HCT116 (cell line): ENCODE data around the gene ART5. TPM values are rescaled to one million over a fixed set of nuclear protein-coding genes. Genes with fewer than 3 reads are reported as not detected.

Experiments
- ATAC-seq: fragments of 200-7000 bp; cut with Tn5 transposase; 2 replicates; pipeline ENCODE4 v1.9.1; 2020; ENCODE audit warnings: mild to moderate bottlenecking, moderate library complexity
- BruUV-seq: library from RNA; stranded (reverse); fragments of 400-500 nt; replicated peaks from 2 replicates; lab custom pipeline; 2021; lab: Mats Ljungman, UMichigan
- CTCF ChIA-PET: fragments of 300-600 bp; sonication (Branson Sonifier 250); formaldehyde crosslinking; loops from one replicate; lab custom pipeline; 2021; ENCODE audit warnings: antibody characterized with exemption; lab: Charles Lee
- POLR2A ChIA-PET: fragments of 300-600, 350-600 bp; sonication (Branson Sonifier 250); formaldehyde crosslinking; loops from one replicate; lab custom pipeline; 2021; ENCODE audit warnings: antibody characterized with exemption; lab: Charles Lee
- RAD21 ChIA-PET, 2 experiments: fragments of 300-600 bp; sonication (Branson Sonifier 250); formaldehyde crosslinking; loops; one replicate each; lab custom pipeline; 2023; ENCODE audit warnings: low total read pairs in 2 of 2; ENCODE audit not compliant: uncharacterized antibody in 2 of 2, unreplicated experiment in 2 of 2, low non-redundant PET in 1 of 2; lab: Charles Lee
- DNase-seq: peaks from one replicate; pipeline ENCODE4 v3.0.0-alpha.2; 2010; ENCODE audit warnings: low read depth, low spot score
- H2AFZ ChIP-seq: fragments of 200-600 bp; shearing (Covaris generic), sonication (generic); 2 replicates; pipeline ENCODE4 v1.6.1; 2017; ENCODE audit warnings: low read depth, mixed run types, mixed read lengths, antibody characterized with exemption, low read length; ENCODE audit not compliant: poor library complexity, severe bottlenecking
- H3K27ac ChIP-seq: 2 replicates; pipeline ENCODE4 v1.5.1; 2012; ENCODE audit warnings: low read depth, low read length
- H3K27me3 ChIP-seq: fragments of 200-600 bp; sonication (generic); 2 replicates; pipeline ENCODE4 v1.6.1; 2016; ENCODE audit warnings: mixed run types, low read length, mixed read lengths; ENCODE audit not compliant: insufficient read depth
- H3K36me3 ChIP-seq, 2 experiments: fragments of 200-500 bp in 1 of 2; fragments of 200-600 bp in 1 of 2; sonication (Bioruptor generic) in 1 of 2; sonication (generic) in 1 of 2; 2 replicates each; pipeline versions ENCODE4 v1.5.1 to v1.6.1; 2014 to 2016; ENCODE audit warnings: low read length in 2 of 2, inconsistent platforms in 1 of 2, mixed read lengths in 1 of 2, mixed run types in 1 of 2; ENCODE audit not compliant: insufficient read depth in 2 of 2, control insufficient read depth in 1 of 2
- H3K4me1 ChIP-seq, 2 experiments: fragments of 200-600 bp in 1 of 2; sonication (generic) in 1 of 2; 2 replicates each; pipeline versions ENCODE4 v1.5.1 to v1.6.1; 2012 to 2017; ENCODE audit warnings: low read length in 2 of 2, inconsistent platforms in 1 of 2, mild to moderate bottlenecking in 1 of 2, mixed read lengths in 1 of 2, mixed run types in 1 of 2, moderate library complexity in 1 of 2; ENCODE audit not compliant: insufficient read depth in 2 of 2, control insufficient read depth in 1 of 2
- H3K4me2 ChIP-seq: fragments of 200-600 bp; sonication (generic); 2 replicates; pipeline ENCODE4 v1.6.1; 2017; ENCODE audit warnings: mixed run types, low read length, mixed read lengths
- H3K4me3 ChIP-seq, 2 experiments: fragments of 200-600 bp in 1 of 2; sonication (generic) in 1 of 2; replicated peaks in 1 of 2; 2 replicates each; pipeline ENCODE4 v1.5.1; 2011 to 2016; ENCODE audit warnings: low read length in 2 of 2, control low read depth in 1 of 2, low read depth in 1 of 2, mild to moderate bottlenecking in 1 of 2, mixed read lengths in 1 of 2, mixed run types in 1 of 2
- H3K79me2 ChIP-seq: fragments of 200-600 bp; sonication (generic); 2 replicates; pipeline ENCODE4 v1.6.1; 2017; ENCODE audit warnings: mild to moderate bottlenecking, mixed run types, low read length, moderate library complexity, mixed read lengths; ENCODE audit not compliant: insufficient read depth
- H3K9ac ChIP-seq: fragments of 200-600 bp; sonication (generic); 2 replicates; pipeline ENCODE4 v1.6.1; 2016; ENCODE audit warnings: low read length, mixed read lengths
- H3K9me2 ChIP-seq: fragments of 200-600 bp; sonication (generic), shearing (Covaris generic); 2 replicates; pipeline ENCODE4 v1.6.1; 2017; ENCODE audit warnings: mixed run types, mild to moderate bottlenecking, moderate library complexity; ENCODE audit not compliant: insufficient read depth
- H3K9me3 ChIP-seq, 2 experiments: fragments of 200-500 bp in 1 of 2; fragments of 200-600 bp in 1 of 2; sonication (Bioruptor generic) in 1 of 2; sonication (generic) in 1 of 2; 2 replicates each; pipeline ENCODE4 v1.6.1; 2014 to 2017; ENCODE audit warnings: low read length in 2 of 2, mixed read lengths in 2 of 2, inconsistent platforms in 1 of 2, low read depth in 1 of 2, mild to moderate bottlenecking in 1 of 2, mixed run types in 1 of 2, moderate library complexity in 1 of 2; ENCODE audit not compliant: control insufficient read depth in 1 of 2, insufficient read depth in 1 of 2
- H4K20me1 ChIP-seq: fragments of 200-600 bp; sonication (generic), shearing (Covaris generic); 2 replicates; pipeline ENCODE4 v1.6.1; 2017; ENCODE audit warnings: mixed run types, mild to moderate bottlenecking, moderate library complexity; ENCODE audit not compliant: insufficient read depth
- EGR1 ChIP-seq: IDR thresholded peaks from 2 replicates; pipeline ENCODE4 v1.6.1; 2012; ENCODE audit warnings: low read depth
- ELF1 ChIP-seq: IDR thresholded peaks from 2 replicates; pipeline ENCODE4 v1.6.1; 2012; ENCODE audit warnings: low read depth, borderline replicate concordance
- EZH2 ChIP-seq: fragments of 200-600 bp; sonication (generic); IDR thresholded peaks from 2 replicates; pipeline ENCODE4 v1.6.1; 2017; ENCODE audit warnings: antibody characterized with exemption, mixed run types
- EZH2phosphoT487 ChIP-seq: fragments of 200-600 bp; IDR thresholded peaks from 2 replicates; pipeline ENCODE4 v1.6.1; 2018; ENCODE audit warnings: antibody characterized with exemption, borderline replicate concordance
- FOSL1 ChIP-seq: IDR thresholded peaks from 2 replicates; pipeline ENCODE4 v1.6.1; 2012; ENCODE audit warnings: low read depth
- JUND ChIP-seq: IDR thresholded peaks from 2 replicates; pipeline ENCODE4 v1.6.1; 2012
- POLR2A ChIP-seq: IDR thresholded peaks from 2 replicates; pipeline ENCODE4 v1.7.0; 2011; ENCODE audit warnings: borderline replicate concordance; ENCODE audit not compliant: insufficient read depth, insufficient read length; ENCODE audit errors: extremely low read depth
- POLR2AphosphoS5 ChIP-seq: IDR thresholded peaks from 2 replicates; pipeline ENCODE4 v1.6.1; 2011; ENCODE audit warnings: mild to moderate bottlenecking, low read depth, low read length, moderate library complexity
- RAD21 ChIP-seq: IDR thresholded peaks from 2 replicates; pipeline ENCODE4 v1.6.1; 2012; ENCODE audit warnings: low read depth, mild to moderate bottlenecking
- SIN3A ChIP-seq: IDR thresholded peaks from 2 replicates; pipeline ENCODE4 v1.6.1; 2012; ENCODE audit warnings: low read depth
- SP1 ChIP-seq: IDR thresholded peaks from 2 replicates; pipeline ENCODE4 v1.6.1; 2012; ENCODE audit warnings: low read depth
- TCF7L2 ChIP-seq: IDR thresholded peaks from 2 replicates; pipeline ENCODE4 v1.7.0; 2011; ENCODE audit warnings: borderline replicate concordance, inconsistent platforms; ENCODE audit not compliant: insufficient read depth, insufficient read length; ENCODE audit errors: extremely low read depth
- ZFX ChIP-seq: fragments of 450-650 bp; IDR thresholded peaks from 2 replicates; pipeline ENCODE4 v1.6.1; 2017
- ZNF274 ChIP-seq: fragments of 200-500 bp; sonication (Bioruptor generic); IDR thresholded peaks from 2 replicates; pipeline ENCODE4 v1.6.1; 2014; ENCODE audit warnings: mild to moderate bottlenecking, low read depth, low read length, inconsistent platforms
- intact Hi-C: fragments of 100-400 bp; cut with micrococcal nuclease; formaldehyde crosslinking; loops from 2 replicates; pipeline ENCODE4 v1.10.0; 2022
- total RNA-seq: library from RNA; stranded (reverse); gene quantifications from one replicate; pipeline ENCODE4 v1.2.1, GENCODE V29; 2021; ENCODE audit not compliant: unreplicated experiment
- TF ChIP-seq, protein P1 (sequence below): IDR thresholded peaks from 2 replicates; pipeline ENCODE4 v1.6.1; 2012; ENCODE audit warnings: low read depth
- TF ChIP-seq, protein P2 (sequence below): IDR thresholded peaks from 2 replicates; pipeline ENCODE4 v1.6.1; 2012
- TF ChIP-seq, protein P3 (sequence below), 3 experiments: fragments of 200-600 bp in 1 of 3; sonication (generic) in 1 of 3; IDR thresholded peaks in 2 of 3; conservative IDR thresholded peaks in 1 of 3; 2 replicates each; pipeline ENCODE4 v1.5.1; 2012 to 2017; ENCODE audit warnings: low read depth in 2 of 3, low read length in 2 of 3, antibody characterized with exemption in 1 of 3, borderline replicate concordance in 1 of 3, control low read depth in 1 of 3, mild to moderate bottlenecking in 1 of 3, mixed read lengths in 1 of 3, mixed run types in 1 of 3, moderate library complexity in 1 of 3; ENCODE audit not compliant: insufficient read depth in 1 of 3

The ART5 gene
- total RNA-seq, 1 experiment from 2014 or later: 5.6 TPM

DNA sequence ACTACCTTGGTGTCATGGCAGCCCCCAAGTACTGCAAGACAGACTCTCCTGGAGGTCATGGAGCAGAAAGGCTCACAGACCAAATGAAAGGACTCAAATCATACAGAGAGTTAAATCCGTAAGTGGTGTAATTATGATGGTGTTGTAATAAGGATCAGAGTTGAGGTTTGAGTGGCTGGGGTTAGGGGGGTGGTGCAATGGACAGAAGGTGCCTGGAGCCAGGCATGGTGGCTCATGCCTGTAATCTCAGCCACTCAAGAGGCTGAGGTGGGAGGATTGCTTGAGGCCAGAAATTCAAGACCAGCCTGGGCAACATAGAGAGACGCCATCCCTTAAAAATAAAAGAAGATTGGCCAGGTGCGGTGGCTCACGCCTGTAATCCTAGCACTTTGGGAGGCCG is 18.7 kb downstream of the ART5 start:
- ATAC-seq: no peak
- BruUV-seq: no TSS peak
- POLR2A ChIA-PET: no interaction called here

More for the DNA sequence above, 18.7 kb downstream of the ART5 start:
- Histone ChIP-seq H3K4me3 (no peak overlapping the region), H2AFZ (no peak overlapping the region), H3K9ac (no peak overlapping the region), H3K27ac (no peak overlapping the region), H4K20me1 (no peaks in the 10 kb centered on the region), H3K79me2 (no peaks in the 10 kb centered on the region), H3K27me3 (no peaks in the 10 kb centered on the region), H3K4me2 (no peak overlapping the region), H3K9me2 (no peaks in the 10 kb centered on the region), H3K36me3 (no peaks in the 10 kb centered on the region), H3K4me1 (no peaks in the 10 kb centered on the region), H3K9me3 (no peaks in the 10 kb centered on the region)
- ChIA-PET RAD21 (no interaction called here), CTCF (no interaction called here)
- DNase-seq: no peak
- intact Hi-C loops: no loop called here
- TF ChIP-seq SIN3A (no peak), EZH2 (no peak), POLR2A (no peak), JUND (no peak), SP1 (no peak), POLR2AphosphoS5 (no peak), ZNF274 (no peak), TCF7L2 (no peak), EZH2phosphoT487 (no peak), RAD21 (no peak), ELF1 (no peak), ZFX (no peak), FOSL1 (no peak), EGR1 (no peak)
- TF ChIP-seq, protein P1, sequence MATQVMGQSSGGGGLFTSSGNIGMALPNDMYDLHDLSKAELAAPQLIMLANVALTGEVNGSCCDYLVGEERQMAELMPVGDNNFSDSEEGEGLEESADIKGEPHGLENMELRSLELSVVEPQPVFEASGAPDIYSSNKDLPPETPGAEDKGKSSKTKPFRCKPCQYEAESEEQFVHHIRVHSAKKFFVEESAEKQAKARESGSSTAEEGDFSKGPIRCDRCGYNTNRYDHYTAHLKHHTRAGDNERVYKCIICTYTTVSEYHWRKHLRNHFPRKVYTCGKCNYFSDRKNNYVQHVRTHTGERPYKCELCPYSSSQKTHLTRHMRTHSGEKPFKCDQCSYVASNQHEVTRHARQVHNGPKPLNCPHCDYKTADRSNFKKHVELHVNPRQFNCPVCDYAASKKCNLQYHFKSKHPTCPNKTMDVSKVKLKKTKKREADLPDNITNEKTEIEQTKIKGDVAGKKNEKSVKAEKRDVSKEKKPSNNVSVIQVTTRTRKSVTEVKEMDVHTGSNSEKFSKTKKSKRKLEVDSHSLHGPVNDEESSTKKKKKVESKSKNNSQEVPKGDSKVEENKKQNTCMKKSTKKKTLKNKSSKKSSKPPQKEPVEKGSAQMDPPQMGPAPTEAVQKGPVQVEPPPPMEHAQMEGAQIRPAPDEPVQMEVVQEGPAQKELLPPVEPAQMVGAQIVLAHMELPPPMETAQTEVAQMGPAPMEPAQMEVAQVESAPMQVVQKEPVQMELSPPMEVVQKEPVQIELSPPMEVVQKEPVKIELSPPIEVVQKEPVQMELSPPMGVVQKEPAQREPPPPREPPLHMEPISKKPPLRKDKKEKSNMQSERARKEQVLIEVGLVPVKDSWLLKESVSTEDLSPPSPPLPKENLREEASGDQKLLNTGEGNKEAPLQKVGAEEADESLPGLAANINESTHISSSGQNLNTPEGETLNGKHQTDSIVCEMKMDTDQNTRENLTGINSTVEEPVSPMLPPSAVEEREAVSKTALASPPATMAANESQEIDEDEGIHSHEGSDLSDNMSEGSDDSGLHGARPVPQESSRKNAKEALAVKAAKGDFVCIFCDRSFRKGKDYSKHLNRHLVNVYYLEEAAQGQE: no peak
- TF ChIP-seq, protein P2, sequence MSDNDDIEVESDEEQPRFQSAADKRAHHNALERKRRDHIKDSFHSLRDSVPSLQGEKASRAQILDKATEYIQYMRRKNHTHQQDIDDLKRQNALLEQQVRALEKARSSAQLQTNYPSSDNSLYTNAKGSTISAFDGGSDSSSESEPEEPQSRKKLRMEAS: no peak
- TF ChIP-seq, protein P3, sequence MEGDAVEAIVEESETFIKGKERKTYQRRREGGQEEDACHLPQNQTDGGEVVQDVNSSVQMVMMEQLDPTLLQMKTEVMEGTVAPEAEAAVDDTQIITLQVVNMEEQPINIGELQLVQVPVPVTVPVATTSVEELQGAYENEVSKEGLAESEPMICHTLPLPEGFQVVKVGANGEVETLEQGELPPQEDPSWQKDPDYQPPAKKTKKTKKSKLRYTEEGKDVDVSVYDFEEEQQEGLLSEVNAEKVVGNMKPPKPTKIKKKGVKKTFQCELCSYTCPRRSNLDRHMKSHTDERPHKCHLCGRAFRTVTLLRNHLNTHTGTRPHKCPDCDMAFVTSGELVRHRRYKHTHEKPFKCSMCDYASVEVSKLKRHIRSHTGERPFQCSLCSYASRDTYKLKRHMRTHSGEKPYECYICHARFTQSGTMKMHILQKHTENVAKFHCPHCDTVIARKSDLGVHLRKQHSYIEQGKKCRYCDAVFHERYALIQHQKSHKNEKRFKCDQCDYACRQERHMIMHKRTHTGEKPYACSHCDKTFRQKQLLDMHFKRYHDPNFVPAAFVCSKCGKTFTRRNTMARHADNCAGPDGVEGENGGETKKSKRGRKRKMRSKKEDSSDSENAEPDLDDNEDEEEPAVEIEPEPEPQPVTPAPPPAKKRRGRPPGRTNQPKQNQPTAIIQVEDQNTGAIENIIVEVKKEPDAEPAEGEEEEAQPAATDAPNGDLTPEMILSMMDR (IDR thresholded peaks at IDR 0.05 in 2 of 3, conservative IDR thresholded peaks at IDR 0.05 in 1 of 3; ENCODE audit: borderline replicate concordance in 1 of 3, insufficient read depth in 1 of 3, low read depth in 2 of 3, low read length in 2 of 3): no peak
